Measurements from ENCODE around the gene C3orf85.

The C3orf85 gene

DNA sequence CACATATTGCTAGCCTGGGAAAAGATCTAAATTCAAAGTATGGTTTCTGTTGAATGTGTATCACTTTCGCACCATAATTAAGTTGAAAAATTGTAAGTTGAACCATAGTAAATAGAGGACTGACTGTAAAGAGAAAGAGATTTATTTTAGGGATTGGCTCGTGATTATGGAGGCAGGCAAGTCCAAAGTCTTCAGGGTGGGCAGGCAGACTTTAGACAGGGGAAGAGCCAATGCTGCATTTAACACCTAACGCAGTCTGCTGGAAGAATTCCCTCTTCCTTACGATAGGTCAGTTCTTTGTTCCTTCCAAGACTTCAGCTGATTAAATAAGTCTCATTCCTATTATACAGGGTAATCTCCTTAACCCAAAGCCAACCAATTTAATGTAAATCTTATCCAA lies 15.8 kb downstream of the C3orf85 start:
- no peak for DNase-seq (ENCODE audit: low read depth)

DNA sequence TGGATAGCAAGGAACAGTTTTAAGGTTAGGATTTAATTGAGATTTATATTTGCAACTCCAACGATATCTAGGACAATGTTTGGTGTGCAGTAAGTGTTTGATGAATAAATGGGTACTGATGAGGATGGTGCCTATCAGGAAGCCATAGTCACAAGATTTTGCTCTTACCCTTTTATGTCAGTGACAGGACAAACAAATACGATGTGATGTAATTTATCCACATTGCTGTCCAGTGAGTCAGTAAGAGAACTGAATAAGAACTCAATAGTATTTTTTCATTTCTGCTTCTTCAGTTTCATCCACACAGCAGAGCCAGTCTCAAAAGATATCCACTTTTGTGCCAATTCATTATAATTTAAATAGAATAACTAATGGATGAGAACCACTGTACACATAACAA lies 18.5 kb downstream of the C3orf85 start:
- no peak for DNase-seq (ENCODE audit: low read depth)

DNA sequence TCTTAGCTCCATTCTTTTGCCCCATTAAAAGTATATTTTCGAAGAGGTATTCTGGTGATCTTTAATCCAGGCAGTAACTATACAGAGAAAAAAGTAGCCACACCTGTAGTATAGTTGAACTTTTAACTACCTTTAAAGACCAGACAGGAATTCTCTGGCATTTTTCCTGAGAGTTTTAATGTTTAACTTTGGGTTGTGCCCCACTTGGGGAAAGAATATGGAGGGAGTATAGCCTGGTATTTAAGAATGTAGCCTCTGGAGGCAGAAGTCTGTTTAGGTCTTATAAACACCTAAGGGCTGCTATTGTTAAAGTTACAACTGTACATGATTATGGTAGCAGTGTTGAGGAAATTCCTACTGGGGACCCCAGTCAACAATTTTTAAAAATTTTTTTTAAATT lies 19.3 kb downstream of the C3orf85 start:
- no peak for DNase-seq (ENCODE audit: low read depth)

DNA sequence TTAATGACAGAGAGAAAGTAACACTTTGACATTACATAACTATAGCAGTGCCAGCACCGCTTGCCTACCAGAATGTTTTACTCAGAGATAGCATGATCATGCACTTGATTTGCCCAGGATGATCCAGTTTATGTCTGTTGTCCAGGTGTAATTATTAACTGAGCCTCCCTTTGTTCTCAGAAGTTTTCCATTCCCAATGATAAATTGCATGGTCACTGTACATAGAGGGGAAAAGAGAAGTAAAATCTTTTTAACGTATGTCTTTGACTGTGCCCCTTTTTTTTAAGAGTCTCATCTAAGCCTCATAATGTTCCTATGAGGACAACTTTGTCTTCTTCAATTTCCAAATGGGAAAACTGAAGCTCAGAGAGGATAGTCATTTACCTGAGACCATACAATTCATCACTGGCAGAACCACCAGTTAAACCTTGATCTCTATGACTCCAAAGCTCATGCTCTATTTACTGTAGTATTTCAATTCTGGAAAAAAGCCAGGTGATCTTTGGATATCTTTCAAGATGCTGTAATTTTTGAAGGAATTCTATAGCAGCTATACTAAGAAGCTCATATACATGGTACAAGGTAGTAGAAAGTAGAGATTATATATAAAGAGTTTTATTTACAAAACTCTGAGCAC lies 25.1 kb downstream of the C3orf85 start:
- DNase-seq (ENCODE audit: low read depth), result no peak

DNA sequence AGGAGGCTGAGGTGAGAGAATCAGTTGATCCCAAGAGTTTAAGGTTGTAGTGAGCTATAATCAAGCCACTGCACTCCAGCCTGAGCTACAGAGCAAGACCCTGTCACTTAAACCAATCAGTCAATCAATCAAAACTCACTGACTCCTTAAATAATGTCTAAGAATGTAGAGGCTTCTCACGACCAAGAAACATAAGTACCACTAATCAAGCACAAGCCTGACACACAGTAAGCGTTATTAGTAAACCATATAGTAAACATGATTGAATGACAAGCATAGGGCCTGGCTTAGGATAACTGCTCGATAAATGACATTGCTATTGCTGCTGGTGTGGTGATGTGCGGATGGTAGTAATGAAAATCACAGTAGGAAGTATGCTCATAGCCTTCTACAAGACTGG lies 29.4 kb downstream of the C3orf85 start:
- no peak for DNase-seq (ENCODE audit: low read depth)

DNA sequence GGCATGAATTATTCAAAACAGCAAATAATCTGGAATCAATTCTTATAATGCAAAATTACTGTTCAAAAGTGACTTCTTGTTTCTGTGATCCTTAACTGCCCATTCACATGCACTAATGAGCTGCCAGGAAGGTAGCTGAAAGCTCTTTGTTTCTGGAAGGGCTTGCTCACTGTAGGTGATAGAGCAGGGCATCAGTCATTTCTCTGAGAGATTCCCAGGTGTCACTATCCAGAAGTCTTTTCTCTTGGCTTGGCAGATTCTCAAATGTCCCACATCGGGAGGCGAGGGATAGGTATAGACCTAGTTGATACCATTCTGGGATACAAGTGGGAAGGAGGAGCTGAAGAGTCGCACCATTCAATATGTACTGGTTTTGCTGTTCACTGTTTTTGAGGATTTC lies 35.0 kb downstream of the C3orf85 start:
- DNase-seq (ENCODE audit: low read depth), result no peak

DNA sequence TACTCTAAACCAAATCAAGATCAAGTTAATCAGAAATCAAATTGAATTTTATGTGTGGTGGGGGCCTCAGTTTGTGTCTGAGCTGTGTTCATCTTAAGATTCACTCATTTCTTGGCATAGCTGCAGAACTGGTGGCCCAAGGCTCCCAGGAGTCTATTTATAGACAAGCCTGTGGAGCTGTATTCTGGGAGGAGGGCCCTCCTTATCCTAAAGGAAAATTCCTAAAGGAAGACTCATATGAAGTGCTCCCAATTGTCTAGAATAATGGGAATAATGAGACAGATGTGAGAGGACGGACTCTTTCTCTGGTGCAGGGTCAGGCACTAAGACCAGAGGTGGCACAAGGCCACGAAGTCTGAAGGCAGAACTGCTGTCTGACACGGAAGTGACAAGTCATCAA lies 38.9 kb downstream of the C3orf85 start:
- DNase-seq (ENCODE audit: low read depth), result no peak

DNA sequence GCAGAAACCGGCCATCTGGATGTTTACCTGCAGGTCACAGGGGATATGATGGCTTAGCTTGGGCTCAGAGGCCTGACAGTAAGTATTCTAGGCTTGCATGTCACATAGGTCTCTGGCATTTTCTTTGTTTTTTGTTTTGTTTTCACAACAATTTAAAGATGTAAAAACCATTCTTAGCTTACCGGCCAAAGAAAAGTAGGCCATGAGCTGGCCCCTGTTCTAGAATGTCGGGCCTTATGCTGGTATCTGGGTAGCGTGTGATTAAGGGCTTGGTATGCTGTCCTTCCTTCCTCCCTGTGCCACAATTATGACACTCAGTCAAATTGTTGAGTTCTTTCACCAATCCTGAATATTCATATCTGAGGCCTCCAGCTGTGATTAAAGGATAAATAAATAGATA lies 40.2 kb downstream of the C3orf85 start:
- DNase-seq (ENCODE audit: low read depth), result no peak

DNA sequence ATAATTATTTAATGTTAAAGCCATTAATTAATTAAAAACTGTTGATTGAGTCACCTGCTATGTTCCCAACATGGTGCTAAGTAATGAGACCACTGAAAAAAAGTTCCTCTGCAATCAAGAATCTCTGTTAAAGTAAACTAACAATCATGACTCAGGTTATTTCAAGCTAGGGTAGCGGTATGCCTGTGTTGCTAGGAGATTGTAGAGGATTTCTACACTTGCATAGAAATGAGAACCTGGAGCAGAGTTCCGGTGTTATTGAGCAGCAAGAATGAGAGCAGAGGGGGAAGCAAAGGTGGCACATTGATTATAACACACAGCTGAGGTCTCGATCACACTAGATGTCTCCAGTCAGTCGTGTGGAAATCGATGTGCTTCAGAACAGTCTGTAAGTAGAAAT lies 41.4 kb downstream of the C3orf85 start:
- no peak for DNase-seq (ENCODE audit: low read depth)

DNA sequence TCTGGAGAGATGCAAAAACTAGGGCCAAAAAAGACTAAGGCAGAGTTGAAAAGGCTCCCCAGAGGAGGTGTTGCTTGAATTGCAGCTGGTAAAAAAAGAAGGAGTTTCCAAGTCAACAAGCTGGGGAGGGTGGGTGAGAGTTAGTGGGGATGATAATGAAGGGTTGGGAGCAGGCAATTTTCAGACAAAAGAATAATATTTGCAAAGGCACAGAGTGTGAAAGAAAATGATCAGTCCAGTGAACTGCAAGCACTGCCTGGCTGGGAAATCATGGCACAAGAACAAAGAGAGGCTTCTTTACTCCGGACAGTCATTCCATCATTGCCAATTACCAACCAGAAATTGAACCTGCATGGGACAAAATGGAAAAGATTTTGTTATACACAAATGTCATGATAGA lies 42.2 kb downstream of the C3orf85 start:
- no peak for DNase-seq (ENCODE audit: low read depth)

DNA sequence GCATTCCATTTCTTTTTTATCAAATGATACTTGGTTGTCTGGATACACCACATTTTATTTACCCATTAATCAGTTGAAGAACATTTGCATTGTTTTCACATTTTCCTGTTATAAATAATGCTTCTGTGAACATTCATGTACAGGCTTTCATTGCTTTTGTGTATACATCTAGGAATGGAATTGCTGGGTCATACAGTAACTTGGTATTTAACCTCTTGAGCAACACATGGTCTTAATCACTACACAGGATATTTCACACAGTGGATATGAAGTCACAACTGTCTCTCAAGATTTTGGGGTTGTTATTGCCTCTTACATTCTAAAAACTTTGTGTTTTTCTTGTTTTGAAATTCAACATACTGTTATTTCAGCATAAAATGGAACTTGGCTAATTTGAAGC lies 48.2 kb downstream of the C3orf85 start:
- no peak for DNase-seq (ENCODE audit: low read depth)

DNA sequence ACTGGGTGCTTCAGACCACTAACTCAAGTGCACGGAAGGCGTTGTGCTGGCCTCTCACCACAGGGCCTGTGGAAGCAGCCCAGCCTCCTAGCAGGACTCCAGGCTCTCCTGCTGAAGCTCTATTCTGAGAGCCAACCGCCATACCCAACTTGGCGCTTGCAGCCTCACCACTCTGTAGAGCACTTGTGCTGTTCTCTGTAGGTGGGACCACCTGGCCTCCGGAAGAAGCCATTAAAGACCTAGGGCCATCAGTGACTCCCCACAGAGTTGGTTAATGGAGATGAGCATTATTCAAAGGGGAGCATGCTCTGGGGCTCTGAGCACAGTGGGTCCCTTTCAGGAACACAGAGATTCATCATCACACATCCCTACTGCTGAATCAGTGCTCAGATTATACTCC lies 50.9 kb downstream of the C3orf85 start:
- no peak for DNase-seq (ENCODE audit: low read depth)

DNA sequence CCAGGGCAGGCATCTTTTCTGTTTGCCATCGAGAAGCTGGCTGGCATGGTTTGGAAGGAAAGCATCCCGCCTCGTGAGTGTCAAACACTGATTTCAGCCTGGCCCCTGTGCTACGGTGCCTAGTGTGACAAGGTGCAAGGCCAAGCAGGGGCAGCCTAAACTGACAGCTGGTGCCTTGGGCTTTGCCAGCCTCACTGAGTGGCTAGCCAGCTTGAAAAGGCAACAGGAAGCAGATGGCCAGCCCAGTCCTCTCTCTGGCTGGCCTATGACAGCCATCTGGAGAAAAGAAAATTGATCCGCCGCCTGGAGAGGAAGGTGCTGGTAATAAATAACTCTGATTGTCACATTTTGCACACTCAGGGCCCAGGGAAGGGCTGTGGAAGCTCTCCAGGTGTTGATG lies 52.2 kb downstream of the C3orf85 start:
- DNase-seq (ENCODE audit: low read depth), result no peak

DNA sequence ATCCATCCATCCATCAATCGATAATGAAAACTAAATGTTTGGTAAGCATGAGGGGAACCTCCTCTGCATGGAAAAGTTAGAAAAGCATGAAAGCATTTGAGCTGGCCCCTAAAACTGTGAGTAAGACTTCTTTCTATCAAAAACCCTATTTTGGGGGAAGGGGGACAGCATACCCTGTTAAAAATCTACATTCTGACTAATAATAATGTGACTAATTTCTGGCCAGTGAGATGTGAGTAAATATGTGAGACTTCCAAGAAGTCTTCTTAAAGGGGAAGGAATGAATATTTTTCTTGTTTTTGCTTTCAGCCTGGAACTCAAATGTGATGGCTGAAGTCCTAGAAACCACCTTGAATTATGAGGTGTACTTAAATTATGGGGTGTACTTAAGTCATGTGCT lies 54.9 kb downstream of the C3orf85 start:
- DNase-seq (ENCODE audit: low read depth), result no peak

DNA sequence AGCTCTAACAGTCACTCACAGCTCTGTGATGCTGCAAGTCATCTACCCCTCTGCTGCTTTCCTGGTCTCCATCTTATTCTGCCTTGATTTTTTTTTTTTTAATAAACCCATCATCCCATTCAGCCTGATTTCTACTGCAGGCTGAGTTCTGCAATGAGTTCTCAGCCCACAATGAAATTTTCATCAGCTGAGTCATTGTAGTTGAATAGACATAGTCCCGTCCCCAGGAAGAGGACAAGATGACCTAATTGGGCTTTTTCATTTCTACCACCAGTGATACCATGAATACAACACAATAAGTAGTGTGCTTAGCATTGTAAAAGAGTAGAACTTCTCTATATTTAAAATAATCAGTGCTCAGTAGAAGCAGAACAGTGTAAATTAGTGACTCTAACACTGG lies 59.3 kb downstream of the C3orf85 start:
- DNase-seq (ENCODE audit: low read depth), result no peak
